NCI-H2196 treated with DMSO at 0.1 percent for 48 hours (cell line): ENCODE measurements around the gene GRAMD2B.

Source experiments
- DNase-seq: peaks from one replicate; lab custom pipeline; 2025; ENCODE audit not compliant: unreplicated experiment; lab: John Stamatoyannopoulos, UW

Gene GRAMD2B

GRCh38 chr5:126535856-126536545 is 112.8 kb downstream of the GRAMD2B start:
- no peak for DNase-seq

- no peak for DNase-seq
Measured at GRCh38 chr5:126536874-126537273, 113.7 kb downstream of the GRAMD2B start.

GRCh38 chr5:126538579-126538978 is 115.4 kb downstream of the GRAMD2B start:
- DNase-seq: no peak

- DNase-seq: no peak
Measured at GRCh38 chr5:126540631-126541030, 117.4 kb downstream of the GRAMD2B start.

GRCh38 chr5:126542441-126542840 is 119.2 kb downstream of the GRAMD2B start:
- no peak for DNase-seq

GRCh38 chr5:126543009-126543408 is 119.8 kb downstream of the GRAMD2B start:
- no peak for DNase-seq

- no peak for DNase-seq
Measured at GRCh38 chr5:126543660-126544059, 120.5 kb downstream of the GRAMD2B start.
